Panc1 (cell line): ENCODE data around the gene LINGO3. TPM values are rescaled to one million over a fixed set of nuclear protein-coding genes. Genes with fewer than 3 reads are reported as not detected.

ENCODE experiments used
- ATAC-seq: fragments of 200-7000 bp; cut with Tn5 transposase; 2 replicates; pipeline ENCODE4 v1.9.1; 2020; ENCODE audit warnings: mild to moderate bottlenecking, moderate library complexity
- BruUV-seq: library from RNA; stranded (reverse); fragments of 400-500 nt; replicated peaks from 2 replicates; lab custom pipeline; 2021; lab: Mats Ljungman, UMichigan
- CTCF ChIA-PET: fragments of 300-600 bp; sonication (Branson Sonifier 250); formaldehyde crosslinking; loops from one replicate; lab custom pipeline; 2022; ENCODE audit warnings: antibody characterized with exemption; lab: Charles Lee
- POLR2A ChIA-PET: fragments of 300-600 bp; sonication (Branson Sonifier 250); formaldehyde crosslinking; loops from one replicate; lab custom pipeline; 2022; ENCODE audit warnings: antibody characterized with exemption; lab: Charles Lee
- DNase-seq: peaks from one replicate; pipeline ENCODE4 v3.0.0-alpha.2; 2010; ENCODE audit warnings: low read depth, low spot score
- H3K27ac ChIP-seq: 2 replicates; pipeline ENCODE4 v1.5.1; 2011; ENCODE audit warnings: mild to moderate bottlenecking, low read length, inconsistent platforms
- H3K27me3 ChIP-seq: fragments of 200-500 bp; sonication (Bioruptor generic); 2 replicates; pipeline ENCODE4 v1.6.0; 2014; ENCODE audit warnings: low read length, inconsistent platforms; ENCODE audit not compliant: control insufficient read depth, insufficient read depth
- H3K36me3 ChIP-seq: fragments of 200-500 bp; sonication (Bioruptor generic); 2 replicates; pipeline ENCODE4 v1.5.1; 2014; ENCODE audit warnings: inconsistent platforms, mild to moderate bottlenecking, low read length, moderate library complexity; ENCODE audit not compliant: control insufficient read depth, insufficient read depth
- H3K4me1 ChIP-seq: 2 replicates; pipeline ENCODE4 v1.5.1; 2011; ENCODE audit warnings: inconsistent platforms, mild to moderate bottlenecking, low read length, moderate library complexity; ENCODE audit not compliant: control insufficient read depth, insufficient read depth
- H3K4me3 ChIP-seq, 2 experiments: 2 replicates each; pipeline ENCODE4 v1.5.1; 2011 to 2012; ENCODE audit warnings: low read depth in 2 of 2, low read length in 2 of 2, mild to moderate bottlenecking in 2 of 2, inconsistent platforms in 1 of 2, moderate library complexity in 1 of 2
- H3K9me3 ChIP-seq: fragments of 200-500 bp; sonication (Bioruptor generic); 2 replicates; pipeline ENCODE4 v1.5.1; 2014; ENCODE audit warnings: low read depth, mild to moderate bottlenecking, inconsistent platforms, low read length, moderate library complexity; ENCODE audit not compliant: control insufficient read depth, insufficient read depth
- CTCF ChIP-seq: fragments of 450-650 bp; IDR thresholded peaks from 2 replicates; pipeline ENCODE4 v1.5.1; 2017; ENCODE audit warnings: mild to moderate bottlenecking
- POLR2AphosphoS5 ChIP-seq: IDR thresholded peaks from 2 replicates; pipeline ENCODE4 v1.6.1; 2012; ENCODE audit warnings: mild to moderate bottlenecking, low read depth, low read length, moderate library complexity
- REST ChIP-seq, 2 experiments: IDR thresholded peaks; 2 replicates each; pipeline ENCODE4 v1.6.1; 2011 to 2012; ENCODE audit warnings: low read depth in 2 of 2, control low read depth in 1 of 2, low read length in 1 of 2, mild to moderate bottlenecking in 1 of 2, moderate library complexity in 1 of 2; ENCODE audit not compliant: insufficient read depth in 1 of 2
- SIN3A ChIP-seq: IDR thresholded peaks from 2 replicates; pipeline ENCODE4 v1.6.1; 2012; ENCODE audit warnings: low read depth, mild to moderate bottlenecking, low read length, moderate library complexity, borderline replicate concordance; ENCODE audit not compliant: insufficient read depth
- TCF7L2 ChIP-seq: IDR thresholded peaks from 2 replicates; pipeline ENCODE4 v1.6.1; 2011; ENCODE audit warnings: mild to moderate bottlenecking, low read depth, low read length, inconsistent platforms
- in situ Hi-C: cut with HindIII; loops from 2 replicates; pipeline ENCODE4 v1.10.0; 2016; ENCODE audit warnings: low sequenced_read_pairs, low pct_unique_long_range_greater_than_20kb
- intact Hi-C: fragments of 100-400 bp; cut with micrococcal nuclease; formaldehyde crosslinking; loops from one replicate; pipeline ENCODE4 v1.10.0; 2022; ENCODE audit not compliant: unreplicated experiment
- total RNA-seq: library from RNA; stranded (reverse); gene quantifications from one replicate; pipeline ENCODE4 v1.2.1, GENCODE V29; 2021; ENCODE audit not compliant: unreplicated experiment

LINGO3 gene
- total RNA-seq, 1 experiment from 2014 or later, result 0.13 TPM

- CTCF ChIA-PET, result interaction anchor here (0.6 kb wide), 1 partner anchor 1244 kb away, joined by 5 read pairs; no protein-coding TSS in a partner anchor
- Histone ChIP-seq H3K4me1 (peaks cover 4% of the 10 kb centered on the region; the same call in 1 of the 2 replicates), H3K4me3 (no peak overlapping the region), H3K9me3 (no peaks in the 10 kb centered on the region), H3K36me3 (peaks cover under 1% of the 10 kb centered on the region; the same call in 1 of the 2 replicates), H3K27ac (no peak overlapping the region), H3K27me3 (no peaks in the 10 kb centered on the region)
- no peak for DNase-seq
- no TSS peak for BruUV-seq
- ATAC-seq, result peak; percentile 25
- POLR2A ChIA-PET, result no interaction called here
- intact Hi-C loops, result no loop called here
- no peak for TF ChIP-seq TCF7L2
- no peak for TF ChIP-seq SIN3A
- peak; percentile 26; the same call in 1 of the 2 replicates for TF ChIP-seq POLR2AphosphoS5
- TF ChIP-seq CTCF, result no peak; the same call in 1 of the 2 replicates
- no peak for TF ChIP-seq REST (IDR thresholded peaks at IDR 0.05; ENCODE audit: insufficient read depth in 1 of 2, low read depth in 2 of 2, low read length in 1 of 2)
- in situ Hi-C loops, result no loop called here
Observed at GRCh38 chr19:2274931-2275535, 32.9 kb downstream of the LINGO3 start.

- CTCF ChIA-PET, result interaction anchor here (0.6 kb wide), 1 partner anchor 1244 kb away, joined by 5 read pairs; no protein-coding TSS in a partner anchor
- Histone ChIP-seq H3K4me1 (peaks cover 4% of the 10 kb centered on the region; the same call in 1 of the 2 replicates), H3K27me3 (no peaks in the 10 kb centered on the region), H3K36me3 (peaks cover 7% of the 10 kb centered on the region; the same call in 1 of the 2 replicates), H3K9me3 (no peaks in the 10 kb centered on the region), H3K27ac (peak overlapping the region; percentile 72), H3K4me3 (peak overlapping the region; percentile 71 to 89)
- in situ Hi-C loops (no loop called here), intact Hi-C loops (no loop called here)
- POLR2A ChIA-PET, result no interaction called here
- no TSS peak for BruUV-seq
- no peak for TF ChIP-seq CTCF
- no peak for TF ChIP-seq SIN3A
- no peak for TF ChIP-seq TCF7L2
- no peak for TF ChIP-seq REST (IDR thresholded peaks at IDR 0.05; ENCODE audit: insufficient read depth in 1 of 2, low read depth in 2 of 2, low read length in 1 of 2)
- no peak for TF ChIP-seq POLR2AphosphoS5
- ATAC-seq (no peak), DNase-seq (no peak)
Observed at GRCh38 chr19:2274185-2274711, 33.7 kb downstream of the LINGO3 start.
